Fibroblast of gingiva (primary cell): Measurements from ENCODE around the gene XRN2.

Source experiments
- DNase-seq: peaks from one replicate; pipeline ENCODE4 v3.0.0-alpha.2; 2011; ENCODE audit warnings: low read depth

The XRN2 gene

GRCh38 chr20:21430020-21430419, 126.9 kb downstream of the XRN2 start:
- DNase-seq, result no peak

DNA sequence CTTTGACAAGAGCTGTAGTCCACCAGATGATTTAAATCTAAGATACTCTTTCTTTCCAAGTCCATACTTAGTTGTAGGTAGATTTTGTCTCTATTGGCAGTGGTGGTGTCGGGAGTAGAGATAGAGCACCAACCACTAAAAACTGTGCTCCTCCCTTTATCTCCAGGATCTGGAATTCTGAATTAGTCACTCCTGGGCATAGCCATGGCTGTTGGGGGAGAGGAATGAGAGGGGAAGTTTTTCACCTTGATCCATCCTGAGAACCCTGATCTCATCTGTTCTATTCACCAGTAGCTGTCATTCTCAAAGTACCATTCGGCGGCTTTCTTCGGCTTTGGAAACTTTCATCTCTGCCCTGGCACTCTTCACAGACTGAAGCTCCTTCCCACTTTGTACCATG, 129.8 kb downstream of the XRN2 start:
- DNase-seq, result no peak

DNA sequence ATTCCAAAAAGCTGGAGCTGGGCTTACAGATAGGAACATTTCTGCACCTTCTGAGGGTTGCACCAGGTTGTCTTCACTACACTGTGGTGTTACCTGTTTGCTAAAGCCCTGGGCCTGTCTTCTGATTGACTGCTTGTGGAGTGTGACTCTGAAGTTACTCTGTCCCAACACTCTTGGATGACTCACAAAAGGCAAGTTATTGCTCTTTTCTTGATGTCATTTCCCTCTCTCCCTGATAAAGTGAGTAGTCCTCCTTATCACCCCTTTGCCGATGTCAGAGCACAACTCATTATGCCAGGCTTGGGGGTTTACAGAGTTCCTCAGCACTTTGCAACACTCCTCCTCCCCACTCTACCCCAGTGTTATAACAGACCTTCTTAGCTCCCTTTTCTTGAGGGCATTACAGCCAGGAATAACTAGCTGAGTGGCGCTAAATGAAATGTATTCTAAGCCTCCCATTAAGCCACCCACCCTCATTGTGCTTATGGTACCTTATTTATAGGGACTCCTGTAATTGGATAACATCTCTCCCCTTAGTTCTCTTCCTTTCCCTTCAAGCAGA, 130.3 kb downstream of the XRN2 start:
- no peak for DNase-seq

GRCh38 chr20:21435576-21435975, 132.4 kb downstream of the XRN2 start:
- DNase-seq, result no peak

- DNase-seq, result peak; percentile 44
Measured at GRCh38 chr20:21436205-21436604, 133.1 kb downstream of the XRN2 start.

DNA sequence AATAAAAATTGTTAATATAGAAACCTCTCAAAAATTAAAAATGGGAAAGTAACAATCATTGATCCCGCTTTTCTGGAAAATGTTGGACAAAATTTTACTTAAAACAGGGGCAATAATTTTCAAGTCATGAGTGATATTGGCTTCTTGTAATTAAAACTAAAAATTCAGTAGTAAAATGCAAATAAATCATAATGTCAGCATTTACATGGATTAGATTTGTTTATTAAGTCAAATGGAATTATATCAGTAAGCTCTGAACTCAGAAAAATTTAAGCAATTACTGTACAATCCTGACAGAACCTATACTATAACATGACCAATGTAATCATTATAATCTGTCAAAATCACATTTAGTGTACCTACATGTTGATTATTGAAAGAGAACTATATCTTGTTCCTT, 134.1 kb downstream of the XRN2 start:
- DNase-seq, result no peak

DNA sequence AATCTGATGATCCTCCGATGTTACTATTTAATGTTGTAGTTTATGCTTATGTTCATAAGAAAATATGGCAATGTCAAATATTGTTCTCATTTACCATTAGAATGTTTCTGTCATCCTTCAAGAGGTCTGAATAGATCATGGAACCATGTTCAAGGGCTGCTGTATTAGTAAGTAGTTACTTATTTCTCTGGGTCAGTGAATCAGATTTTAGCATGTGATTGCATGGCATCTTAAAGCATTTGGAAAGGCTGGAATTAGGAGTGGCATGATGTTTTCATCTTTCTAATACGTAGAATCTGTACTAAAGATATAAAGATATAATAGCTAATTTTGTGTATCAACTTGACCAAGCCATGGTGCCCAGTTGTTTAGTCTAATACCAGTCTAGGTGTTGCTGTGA, 134.7 kb downstream of the XRN2 start:
- DNase-seq, result no peak
